LNCAP (cell line): ENCODE data around the gene SNCA.

ENCODE experiments used
- TF ChIP-seq, protein P1 (sequence below): fragments of 450-650 bp; IDR thresholded peaks from 2 replicates; pipeline ENCODE4 v1.5.1; 2017; ENCODE audit warnings: mild to moderate bottlenecking

SNCA gene

DNA sequence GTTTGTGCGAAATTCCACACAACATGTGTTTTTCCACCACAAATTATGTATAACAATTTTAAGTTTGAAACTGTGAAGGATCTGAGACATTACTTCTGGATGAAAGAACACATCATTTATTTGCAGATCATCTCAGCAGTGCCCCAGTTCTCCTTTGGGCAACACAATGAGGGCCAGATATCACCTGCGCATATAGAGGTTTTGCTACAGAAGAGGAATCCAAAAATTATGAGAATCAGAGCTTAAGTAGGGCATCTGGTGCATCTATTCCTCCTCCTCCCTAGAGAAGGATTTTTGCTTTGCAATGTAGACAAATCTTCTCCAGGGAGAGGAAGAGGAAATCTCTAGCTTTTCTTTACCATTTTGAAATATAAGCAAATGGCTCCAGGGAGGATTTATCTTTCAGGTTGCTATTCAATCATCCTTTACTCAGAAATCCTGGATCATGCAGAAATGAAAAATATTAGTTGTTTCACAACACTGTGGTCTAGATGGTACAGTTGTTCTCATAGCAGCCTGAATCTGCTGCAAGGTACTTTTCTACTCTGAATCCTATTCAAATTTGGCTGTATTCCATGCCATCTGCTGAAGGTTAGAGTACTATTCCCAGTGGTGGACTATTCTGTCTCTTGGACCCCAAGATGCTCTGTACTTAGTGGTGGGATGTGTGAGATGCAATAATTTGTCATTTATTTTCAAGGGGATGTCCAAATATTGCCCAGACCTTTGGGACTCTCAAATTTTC is 132.1 kb downstream of the SNCA start:
- TF ChIP-seq, protein P1, sequence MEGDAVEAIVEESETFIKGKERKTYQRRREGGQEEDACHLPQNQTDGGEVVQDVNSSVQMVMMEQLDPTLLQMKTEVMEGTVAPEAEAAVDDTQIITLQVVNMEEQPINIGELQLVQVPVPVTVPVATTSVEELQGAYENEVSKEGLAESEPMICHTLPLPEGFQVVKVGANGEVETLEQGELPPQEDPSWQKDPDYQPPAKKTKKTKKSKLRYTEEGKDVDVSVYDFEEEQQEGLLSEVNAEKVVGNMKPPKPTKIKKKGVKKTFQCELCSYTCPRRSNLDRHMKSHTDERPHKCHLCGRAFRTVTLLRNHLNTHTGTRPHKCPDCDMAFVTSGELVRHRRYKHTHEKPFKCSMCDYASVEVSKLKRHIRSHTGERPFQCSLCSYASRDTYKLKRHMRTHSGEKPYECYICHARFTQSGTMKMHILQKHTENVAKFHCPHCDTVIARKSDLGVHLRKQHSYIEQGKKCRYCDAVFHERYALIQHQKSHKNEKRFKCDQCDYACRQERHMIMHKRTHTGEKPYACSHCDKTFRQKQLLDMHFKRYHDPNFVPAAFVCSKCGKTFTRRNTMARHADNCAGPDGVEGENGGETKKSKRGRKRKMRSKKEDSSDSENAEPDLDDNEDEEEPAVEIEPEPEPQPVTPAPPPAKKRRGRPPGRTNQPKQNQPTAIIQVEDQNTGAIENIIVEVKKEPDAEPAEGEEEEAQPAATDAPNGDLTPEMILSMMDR, result no peak

DNA sequence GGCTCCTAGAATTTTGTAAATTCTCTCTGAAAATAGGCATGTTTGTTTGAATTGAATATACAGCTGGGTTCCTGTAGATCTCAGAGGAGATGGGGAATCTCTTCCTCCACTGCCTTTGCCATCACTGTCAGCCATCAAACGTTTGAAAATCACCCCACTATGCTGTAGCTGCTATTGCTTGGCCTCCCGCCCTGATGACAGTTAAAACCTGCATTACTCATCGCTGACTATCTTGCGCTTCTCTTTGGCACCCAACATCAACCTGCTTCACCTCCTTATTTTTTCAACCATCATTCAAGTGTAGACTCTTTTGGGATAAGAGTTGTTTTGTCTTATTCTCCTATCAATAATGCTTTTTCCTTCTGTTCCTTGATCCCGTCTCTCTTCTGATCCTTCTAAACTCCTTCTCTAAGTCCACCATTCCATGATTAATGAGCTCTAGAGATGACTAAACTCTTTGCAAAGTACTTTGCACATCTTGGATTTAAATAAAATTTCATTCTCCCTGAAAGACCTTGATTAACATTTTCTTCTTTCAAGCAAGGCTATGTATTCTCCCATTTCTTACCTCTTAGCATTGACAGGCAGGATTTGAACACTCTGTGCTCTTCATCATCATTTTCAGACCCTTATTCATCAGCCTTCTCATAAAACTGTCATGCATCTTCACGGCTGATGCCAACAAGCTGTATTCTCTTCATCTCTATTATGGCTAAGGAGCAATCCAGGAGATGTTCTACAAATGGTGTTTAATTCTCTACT is 133.0 kb downstream of the SNCA start:
- TF ChIP-seq, protein P1, result no peak

DNA sequence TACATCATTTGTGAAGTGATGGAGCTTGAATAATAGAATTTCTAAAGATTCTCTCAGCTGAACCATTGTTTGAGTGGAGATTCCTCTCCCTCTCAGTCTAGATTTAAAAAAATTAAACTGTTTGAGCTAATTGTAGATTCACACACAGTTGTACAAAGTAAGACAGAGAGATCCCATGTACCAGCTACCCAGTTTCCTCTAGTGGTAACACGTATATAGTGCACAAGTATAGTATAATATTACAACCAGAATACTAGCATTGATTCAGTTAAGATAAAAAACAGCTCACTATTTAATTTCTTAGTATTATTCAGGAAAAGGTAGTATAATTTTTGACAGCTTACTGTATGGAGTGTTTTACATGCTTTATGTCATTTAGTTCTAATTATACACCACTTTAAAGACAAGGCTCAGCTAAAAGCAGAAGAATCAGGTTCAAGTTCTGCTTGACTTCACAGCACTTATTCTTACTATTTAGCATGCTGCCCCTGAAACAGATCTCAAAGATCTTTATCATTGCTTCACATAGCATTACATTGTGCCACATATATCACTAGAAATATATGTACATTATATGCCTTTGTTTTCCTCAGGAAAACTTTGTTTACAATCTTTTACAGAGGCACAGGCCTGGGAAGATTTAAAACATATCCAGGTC is 136.1 kb downstream of the SNCA start:
- TF ChIP-seq, protein P1, result no peak

DNA sequence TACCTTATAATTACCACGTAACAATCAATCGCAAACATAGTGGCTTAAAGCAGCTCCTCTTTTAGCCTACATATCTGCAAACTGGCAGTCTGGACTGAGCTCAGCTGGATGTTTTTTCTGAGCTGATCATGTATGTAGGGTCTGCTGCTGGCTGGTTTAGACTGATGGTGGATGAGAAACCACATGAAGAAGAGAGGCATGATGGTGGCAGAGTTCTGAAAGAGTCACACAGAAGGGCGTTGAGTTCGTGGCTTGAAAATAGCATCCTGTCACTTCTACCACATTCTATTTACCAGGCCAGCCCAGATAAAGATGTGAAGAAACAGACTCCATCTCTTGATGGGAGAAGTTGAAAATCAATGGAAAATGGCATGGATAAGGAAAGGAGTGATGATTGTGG is 151.3 kb downstream of the SNCA start:
- TF ChIP-seq, protein P1, result no peak

DNA sequence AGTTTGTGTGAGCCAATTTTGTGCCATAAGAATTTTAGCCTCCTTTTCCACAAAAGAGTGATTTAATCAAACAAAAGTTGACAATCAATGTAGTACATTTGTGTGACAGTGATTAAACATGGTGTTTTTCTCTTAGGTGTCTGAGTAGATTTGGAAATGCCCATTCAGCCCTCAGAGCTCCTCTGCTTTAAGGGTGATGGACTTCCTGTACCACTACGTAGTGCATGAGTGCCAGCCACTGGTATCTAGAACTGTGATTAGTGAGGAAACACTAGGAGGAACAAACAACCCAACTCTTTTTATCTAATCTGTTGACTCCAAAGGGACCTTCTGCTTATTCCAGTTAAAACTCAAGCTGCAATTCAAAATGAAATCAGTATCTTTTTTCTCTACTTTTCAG is 151.7 kb downstream of the SNCA start:
- TF ChIP-seq, protein P1, result no peak

DNA sequence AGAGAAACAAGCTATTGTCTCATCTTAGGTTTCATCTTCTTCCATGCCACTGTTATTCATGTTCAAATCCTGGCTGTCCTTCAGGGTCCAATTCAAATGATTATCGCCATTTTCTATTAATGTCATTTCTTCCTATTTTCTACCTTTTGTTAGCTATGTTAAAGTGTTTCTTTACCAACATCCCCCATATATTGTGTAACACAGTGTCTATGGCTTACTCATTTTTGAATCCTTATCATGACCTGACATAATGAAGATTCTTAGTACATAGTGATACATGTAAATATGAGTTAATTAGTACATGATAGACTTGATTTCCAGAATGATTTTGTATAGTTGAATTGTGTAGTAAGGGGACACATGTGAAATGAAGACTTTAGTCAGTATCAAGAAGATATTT is 152.4 kb downstream of the SNCA start:
- TF ChIP-seq, protein P1, result no peak

DNA sequence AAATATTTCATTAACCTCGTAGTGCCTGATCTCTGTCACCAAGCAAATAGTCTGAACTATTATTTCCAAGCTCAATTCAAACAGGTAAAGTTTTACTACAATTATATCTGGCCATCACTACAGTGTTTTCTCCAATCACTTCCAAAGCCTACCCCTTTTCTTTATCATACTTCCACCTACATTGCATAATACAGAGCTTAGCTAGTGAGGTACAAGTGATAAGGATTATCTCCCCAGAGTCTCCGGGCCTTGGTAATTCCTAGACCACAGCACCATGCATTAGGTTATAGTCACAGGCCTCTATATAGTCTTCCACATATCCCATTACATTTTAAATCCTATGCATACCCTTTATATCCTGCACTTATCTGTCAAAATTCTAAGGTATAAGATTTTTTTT is 154.2 kb downstream of the SNCA start:
- TF ChIP-seq, protein P1, result no peak
